H1 (cell line): ENCODE measurements around the gene MYORG.
"Not testable (repeated sequence)": the region's sequence is repeated elsewhere in the genome, so short reads cannot be mapped to it uniquely, and the experiment has no call there.

Source experiments
- EP300 ChIP-seq, 2 experiments: IDR thresholded peaks; 1 replicate in 1 of 2; 2 replicates in 1 of 2; pipeline ENCODE4 v1.6.1; 2011 to 2012; ENCODE audit warnings: low read depth in 2 of 2, low read length in 2 of 2, mild to moderate bottlenecking in 2 of 2, borderline replicate concordance in 1 of 2, inconsistent platforms in 1 of 2, moderate library complexity in 1 of 2
- POU5F1 ChIP-seq: IDR thresholded peaks from 2 replicates; pipeline ENCODE4 v1.6.1; 2011; ENCODE audit warnings: low read depth, mild to moderate bottlenecking, low read length, moderate library complexity
- RNF2 ChIP-seq: fragments of 200-900, 300-1000 bp; sonication (generic); IDR thresholded peaks from 2 replicates; pipeline ENCODE4 v1.7.1; 2016; ENCODE audit warnings: borderline replicate concordance, low read depth, mild to moderate bottlenecking, antibody characterized with exemption, low read length; ENCODE audit not compliant: poor library complexity, severe bottlenecking; ENCODE audit errors: missing control alignments
- TF ChIP-seq, protein P1 (sequence below): IDR thresholded peaks from 2 replicates; pipeline ENCODE4 v1.6.1; 2011; ENCODE audit warnings: low read length, improper control_type of control experiment
- TF ChIP-seq, protein P2 (sequence below), 3 experiments: IDR thresholded peaks; 1 replicate in 2 of 3; 2 replicates in 1 of 3; pipeline versions ENCODE4 v1.5.1 to v1.6.1; 2011; ENCODE audit warnings: low read length in 3 of 3, mild to moderate bottlenecking in 3 of 3, inconsistent platforms in 2 of 3, low read depth in 1 of 3, moderate library complexity in 1 of 3; ENCODE audit not compliant: insufficient read depth in 1 of 3; ENCODE audit errors: control extremely low read depth in 1 of 3

DNA sequence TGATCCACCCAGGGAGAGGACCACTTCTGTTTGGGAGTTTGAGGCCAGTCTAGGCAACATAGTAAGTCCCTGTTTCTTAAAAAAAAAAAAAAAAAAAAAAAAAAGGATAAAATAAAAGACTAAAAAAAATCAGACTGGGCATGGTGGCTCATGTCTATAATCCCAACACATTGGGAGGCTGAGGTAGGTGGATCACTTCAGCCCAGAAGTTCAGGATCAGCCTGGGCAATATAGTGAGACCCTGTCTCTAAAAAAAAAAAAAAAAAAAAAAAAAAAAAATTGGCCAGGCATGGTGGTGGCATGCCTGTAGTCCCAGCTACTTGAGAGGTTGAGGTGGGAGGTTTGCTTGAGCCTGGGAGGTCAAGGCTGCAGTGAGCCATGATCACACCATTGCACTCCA, 38.6 kb downstream of the MYORG start:
- TF ChIP-seq, protein P1, sequence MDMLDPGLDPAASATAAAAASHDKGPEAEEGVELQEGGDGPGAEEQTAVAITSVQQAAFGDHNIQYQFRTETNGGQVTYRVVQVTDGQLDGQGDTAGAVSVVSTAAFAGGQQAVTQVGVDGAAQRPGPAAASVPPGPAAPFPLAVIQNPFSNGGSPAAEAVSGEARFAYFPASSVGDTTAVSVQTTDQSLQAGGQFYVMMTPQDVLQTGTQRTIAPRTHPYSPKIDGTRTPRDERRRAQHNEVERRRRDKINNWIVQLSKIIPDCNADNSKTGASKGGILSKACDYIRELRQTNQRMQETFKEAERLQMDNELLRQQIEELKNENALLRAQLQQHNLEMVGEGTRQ: not testable (repeated sequence)
- not testable (repeated sequence) for TF ChIP-seq EP300 (IDR thresholded peaks at IDR 0.05; ENCODE audit: borderline replicate concordance in 1 of 2, low read depth in 2 of 2, low read length in 2 of 2); POU5F1; RNF2
- TF ChIP-seq, protein P2, sequence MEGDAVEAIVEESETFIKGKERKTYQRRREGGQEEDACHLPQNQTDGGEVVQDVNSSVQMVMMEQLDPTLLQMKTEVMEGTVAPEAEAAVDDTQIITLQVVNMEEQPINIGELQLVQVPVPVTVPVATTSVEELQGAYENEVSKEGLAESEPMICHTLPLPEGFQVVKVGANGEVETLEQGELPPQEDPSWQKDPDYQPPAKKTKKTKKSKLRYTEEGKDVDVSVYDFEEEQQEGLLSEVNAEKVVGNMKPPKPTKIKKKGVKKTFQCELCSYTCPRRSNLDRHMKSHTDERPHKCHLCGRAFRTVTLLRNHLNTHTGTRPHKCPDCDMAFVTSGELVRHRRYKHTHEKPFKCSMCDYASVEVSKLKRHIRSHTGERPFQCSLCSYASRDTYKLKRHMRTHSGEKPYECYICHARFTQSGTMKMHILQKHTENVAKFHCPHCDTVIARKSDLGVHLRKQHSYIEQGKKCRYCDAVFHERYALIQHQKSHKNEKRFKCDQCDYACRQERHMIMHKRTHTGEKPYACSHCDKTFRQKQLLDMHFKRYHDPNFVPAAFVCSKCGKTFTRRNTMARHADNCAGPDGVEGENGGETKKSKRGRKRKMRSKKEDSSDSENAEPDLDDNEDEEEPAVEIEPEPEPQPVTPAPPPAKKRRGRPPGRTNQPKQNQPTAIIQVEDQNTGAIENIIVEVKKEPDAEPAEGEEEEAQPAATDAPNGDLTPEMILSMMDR (IDR thresholded peaks at IDR 0.05; ENCODE audit: control extremely low read depth in 1 of 3, insufficient read depth in 1 of 3, low read depth in 1 of 3, low read length in 3 of 3): not testable (repeated sequence)
